Tongue (tissue), 2 donors: ENCODE data around the gene NOX3. TPM values are rescaled to one million over a fixed set of nuclear protein-coding genes. Genes with fewer than 3 reads are reported as not detected.

Experiments
- DNase-seq: peaks from one replicate; pipeline ENCODE4 v3.0.0-alpha.2; 2015
- total RNA-seq: library from RNA; depleted of rRNA; stranded (reverse); fragments of >200 nt; gene quantifications from one replicate; pipeline ENCODE4 v1.2.3, GENCODE V29; 2014

Gene NOX3
- total RNA-seq, 1 donor from 2014 or later, result not detected

DNA sequence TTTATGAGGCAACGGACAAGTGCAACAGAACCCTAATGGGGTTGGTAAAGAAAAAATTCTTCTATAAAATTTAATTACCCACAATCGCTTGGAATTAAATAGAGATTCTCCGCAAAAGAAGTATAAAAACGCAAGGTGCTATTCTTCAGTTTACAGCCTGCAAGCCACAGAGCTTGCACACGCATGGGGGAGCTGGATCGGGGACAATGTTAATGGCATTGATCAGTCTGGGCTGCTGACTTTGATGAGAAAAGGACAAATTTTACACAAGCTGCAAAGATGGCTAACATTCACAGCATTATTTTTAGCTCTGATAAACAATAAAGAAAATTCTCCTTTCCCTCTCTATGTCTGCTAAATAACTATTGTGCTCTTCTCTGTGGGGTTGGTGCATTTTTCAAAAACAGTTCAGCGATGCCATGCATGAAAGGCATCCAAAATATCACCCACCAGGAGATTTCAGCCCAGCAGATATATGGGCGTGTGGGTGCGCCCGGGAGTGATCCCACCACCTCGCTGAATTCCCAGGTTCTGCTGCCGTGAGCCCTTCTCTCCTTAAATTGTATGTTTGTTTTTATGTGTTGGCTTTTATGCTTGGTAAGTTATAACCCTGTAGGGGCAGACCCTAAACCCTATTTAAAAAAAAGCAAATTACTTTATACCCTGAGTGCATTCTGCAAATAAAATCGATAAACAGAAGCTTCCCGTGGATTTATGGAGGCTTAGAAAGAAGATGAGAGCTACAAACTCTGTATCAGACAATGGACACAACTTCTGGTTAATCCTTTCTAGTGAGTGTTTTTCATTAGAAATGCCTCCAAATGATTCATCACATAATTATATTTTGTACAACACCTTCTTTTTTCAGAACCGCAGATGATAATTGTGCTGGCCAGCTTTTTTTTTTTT, 55.6 kb downstream of the NOX3 start:
- DNase-seq, result no peak

- DNase-seq, result no peak
Observed at GRCh38 chr6:155399062-155399744, 56.4 kb downstream of the NOX3 start.

DNA sequence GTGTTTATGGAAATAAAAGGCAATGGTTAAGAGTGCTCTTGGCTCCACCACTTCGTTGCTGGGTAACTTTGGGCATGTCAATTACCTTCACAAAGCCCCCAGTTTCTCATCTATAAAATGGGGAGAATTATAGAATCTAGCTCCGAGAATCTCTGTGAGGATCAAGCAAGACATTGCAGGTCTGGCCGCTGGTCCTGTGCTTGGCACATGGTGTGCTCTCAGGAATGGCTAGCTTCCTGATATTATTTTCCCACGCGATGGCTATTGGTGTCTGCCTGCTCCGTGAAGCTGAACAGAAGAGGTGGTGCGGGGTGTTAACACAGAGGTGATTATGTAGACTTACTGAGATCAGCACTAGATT, 57.0 kb downstream of the NOX3 start:
- DNase-seq, result no peak

DNA sequence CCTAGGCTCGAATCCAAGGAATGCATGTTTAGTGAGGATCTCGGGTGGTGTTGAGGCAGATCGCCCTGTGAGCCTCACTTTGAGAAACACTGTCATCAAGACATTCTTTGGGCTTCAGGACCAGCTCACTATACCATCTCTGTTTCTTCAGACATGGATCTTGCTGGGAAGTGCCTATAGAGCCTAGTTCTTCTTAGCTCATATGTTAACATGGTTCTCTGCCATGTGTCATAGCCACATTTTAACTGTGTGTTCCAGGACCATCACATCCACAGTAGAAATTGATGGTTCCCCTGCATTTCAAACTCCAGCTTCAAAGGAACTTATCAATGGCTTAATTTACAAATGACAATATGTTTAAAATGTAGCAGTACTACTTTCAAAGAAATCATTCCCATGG, 57.4 kb downstream of the NOX3 start:
- no peak for DNase-seq

- DNase-seq, result no peak
Observed at GRCh38 chr6:155397172-155397705, 58.4 kb downstream of the NOX3 start.

DNA sequence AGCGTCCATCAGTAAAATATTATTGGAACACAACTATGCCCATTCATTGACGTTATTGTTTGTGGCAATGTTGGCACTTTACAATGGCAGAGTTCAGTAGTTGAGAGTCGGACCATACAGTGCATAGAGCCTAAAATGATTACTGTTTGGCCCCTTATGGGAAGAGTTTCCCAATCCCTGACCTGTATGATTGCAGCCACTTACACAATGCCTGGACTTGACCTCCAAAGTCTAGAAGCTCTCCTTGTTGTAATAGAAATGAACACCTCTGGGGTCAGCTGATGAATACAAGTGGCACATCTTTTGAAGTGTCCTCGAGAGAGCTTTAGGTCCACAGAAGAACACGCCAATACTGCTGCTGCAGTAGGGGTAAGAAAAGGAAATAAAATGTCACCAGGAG, 59.0 kb downstream of the NOX3 start:
- no peak for DNase-seq

DNA sequence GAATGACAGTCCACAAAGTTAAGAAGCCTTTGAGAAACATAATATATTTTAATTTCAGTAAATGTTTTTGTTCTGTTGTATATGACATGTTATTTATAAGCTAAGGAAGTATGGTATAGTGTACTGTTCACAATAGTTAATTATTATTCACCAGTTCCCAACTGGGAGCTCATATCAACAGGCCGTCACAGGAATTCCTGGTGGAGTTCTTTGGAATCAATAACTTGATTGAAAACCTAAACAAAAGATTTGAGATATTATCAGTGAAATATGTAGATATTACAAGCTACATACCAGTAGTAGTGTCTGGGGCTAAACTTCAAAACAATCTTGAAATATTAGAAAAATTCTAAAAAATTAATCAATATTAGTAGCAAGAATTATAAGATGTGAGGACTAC, 60.3 kb downstream of the NOX3 start:
- no peak for DNase-seq

GRCh38 chr6:155389130-155389529, 66.5 kb downstream of the NOX3 start:
- DNase-seq, result no peak

DNA sequence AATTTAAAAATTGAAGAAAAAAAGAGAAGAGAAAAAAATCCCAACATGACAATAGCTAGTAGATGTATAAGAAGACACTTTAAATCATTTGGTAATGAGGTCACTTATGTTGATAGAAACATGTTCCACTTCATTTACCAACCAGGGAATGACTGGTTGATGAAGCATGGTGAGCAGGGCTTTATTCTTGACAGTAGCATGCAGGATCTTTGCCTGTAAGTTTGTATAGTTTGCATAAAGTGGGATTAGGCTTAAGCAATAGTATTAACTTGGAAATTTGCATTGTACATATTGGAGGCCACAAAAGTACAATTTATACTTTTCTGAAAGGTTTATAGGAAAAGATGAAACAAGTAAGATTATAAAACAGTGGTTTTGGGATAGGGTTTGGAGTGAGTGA, 67.0 kb downstream of the NOX3 start:
- no peak for DNase-seq

DNA sequence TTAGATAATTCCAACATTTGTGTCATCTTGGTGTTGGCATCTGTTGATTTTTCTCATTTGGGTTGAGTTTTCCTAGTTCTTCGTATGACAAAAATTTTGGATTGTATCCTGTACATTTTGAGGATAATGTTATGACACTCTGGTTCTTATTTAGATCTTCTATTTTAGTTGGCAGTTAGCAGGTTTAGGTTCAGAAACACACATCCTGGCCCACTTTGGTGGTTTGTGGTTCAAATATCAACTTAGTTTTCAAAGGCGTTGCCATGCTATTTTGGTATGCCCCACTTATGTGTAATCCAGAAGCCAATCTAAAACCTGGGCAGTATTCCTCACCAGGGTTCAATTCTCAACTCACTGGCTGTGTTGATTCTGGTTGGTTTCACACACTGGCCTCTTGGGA, 68.2 kb downstream of the NOX3 start:
- DNase-seq, result no peak

- no peak for DNase-seq
Observed at GRCh38 chr6:155384321-155384952, 71.2 kb downstream of the NOX3 start.

- no peak for DNase-seq
Observed at GRCh38 chr6:155383913-155384312, 71.7 kb downstream of the NOX3 start.

DNA sequence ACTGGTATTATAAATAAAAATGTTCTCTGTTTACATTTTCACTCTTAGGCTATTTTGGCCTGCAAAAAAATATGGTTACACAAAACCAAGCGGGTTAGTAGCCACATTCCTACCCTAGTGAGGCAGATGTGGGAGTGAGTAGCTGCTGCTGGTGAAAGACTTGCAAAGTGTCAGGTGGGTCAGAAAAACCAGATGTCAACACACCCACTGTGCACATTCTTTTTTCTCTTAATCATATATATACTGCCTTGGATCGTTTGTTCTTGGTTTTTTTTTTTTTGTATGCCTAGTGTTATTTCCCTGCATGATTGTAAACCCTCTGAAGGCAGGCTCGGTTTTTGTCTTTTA, 73.3 kb downstream of the NOX3 start:
- no peak for DNase-seq

DNA sequence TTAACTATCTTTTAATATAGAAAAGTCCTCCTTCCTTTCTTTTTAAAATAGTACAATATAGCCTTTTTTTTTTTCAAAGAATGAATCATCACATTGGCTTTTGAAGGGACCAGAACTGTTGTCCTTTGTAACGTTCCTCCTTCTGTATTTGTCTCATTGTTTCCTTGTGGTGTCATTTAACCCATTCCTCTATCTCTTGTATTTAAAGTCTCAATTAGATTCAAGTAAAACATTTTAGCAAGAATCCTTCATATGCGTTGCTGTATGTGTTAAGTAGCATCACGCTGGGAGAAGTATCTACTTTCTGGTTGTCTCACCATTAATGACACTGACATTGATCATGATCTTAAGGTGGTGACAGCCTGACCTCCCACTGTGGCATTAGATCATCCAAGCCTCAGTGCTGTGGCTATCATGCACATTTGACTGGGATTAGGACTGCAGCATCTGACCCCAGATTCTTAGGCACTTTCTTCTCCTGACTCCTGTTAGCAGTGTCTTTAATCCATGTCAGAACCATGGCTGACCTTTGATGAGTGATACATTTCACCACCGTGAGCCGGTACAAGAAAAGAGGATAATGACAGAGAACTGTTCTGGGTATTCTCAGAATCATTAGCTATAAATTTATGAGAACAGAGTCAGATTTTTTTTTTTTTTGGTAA, 73.8 kb downstream of the NOX3 start:
- no peak for DNase-seq

DNA sequence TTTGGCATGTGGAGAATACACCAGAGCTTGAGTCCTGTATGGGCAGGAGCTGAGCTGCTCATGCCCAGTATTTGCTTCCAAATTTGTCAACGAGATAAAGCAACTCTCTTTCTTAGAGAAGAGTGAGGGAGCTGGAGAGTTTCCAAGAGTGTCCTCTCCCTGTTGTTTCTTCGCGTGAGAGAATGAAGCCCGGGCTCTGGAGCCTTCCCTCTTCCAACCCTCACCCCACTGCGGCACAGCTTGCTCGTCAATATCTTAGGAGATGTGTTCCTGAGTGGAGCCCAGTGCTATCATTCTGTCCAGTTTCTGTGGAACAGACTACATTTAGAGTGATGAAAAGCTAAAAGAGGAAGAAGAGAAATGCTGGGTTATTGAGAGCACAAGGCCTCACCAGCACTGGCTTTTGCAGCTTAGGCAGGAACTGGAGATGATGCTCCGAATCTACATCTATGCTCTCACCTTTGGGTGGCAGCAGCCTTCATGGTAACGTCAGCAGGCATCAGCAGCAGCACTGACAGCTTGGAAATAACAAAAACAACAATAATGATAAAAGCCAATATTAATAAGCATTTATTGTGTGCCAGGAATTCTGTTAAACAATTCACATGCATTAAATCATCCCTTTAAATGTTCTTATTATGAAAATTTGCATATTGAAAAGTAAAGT, 74.8 kb downstream of the NOX3 start:
- no peak for DNase-seq

DNA sequence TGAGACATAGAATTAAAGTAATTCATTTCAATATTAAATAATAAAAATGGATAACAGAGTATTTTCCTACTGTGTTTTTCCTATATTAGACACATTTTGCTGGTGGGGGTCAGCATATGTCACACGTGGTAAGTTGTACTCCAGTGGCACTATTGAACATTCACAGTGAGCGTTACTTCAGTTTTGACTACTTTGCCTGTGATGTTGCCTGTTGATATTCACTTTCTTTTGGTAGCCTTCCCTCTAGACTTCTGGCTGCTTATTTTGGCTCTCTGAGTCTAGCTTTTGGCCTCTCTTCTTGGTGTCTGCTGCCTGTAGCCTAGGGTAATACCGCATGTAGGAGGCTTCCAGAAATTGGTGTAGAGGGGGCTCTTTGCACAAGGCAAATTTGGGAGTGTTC, 76.9 kb downstream of the NOX3 start:
- no peak for DNase-seq

DNA sequence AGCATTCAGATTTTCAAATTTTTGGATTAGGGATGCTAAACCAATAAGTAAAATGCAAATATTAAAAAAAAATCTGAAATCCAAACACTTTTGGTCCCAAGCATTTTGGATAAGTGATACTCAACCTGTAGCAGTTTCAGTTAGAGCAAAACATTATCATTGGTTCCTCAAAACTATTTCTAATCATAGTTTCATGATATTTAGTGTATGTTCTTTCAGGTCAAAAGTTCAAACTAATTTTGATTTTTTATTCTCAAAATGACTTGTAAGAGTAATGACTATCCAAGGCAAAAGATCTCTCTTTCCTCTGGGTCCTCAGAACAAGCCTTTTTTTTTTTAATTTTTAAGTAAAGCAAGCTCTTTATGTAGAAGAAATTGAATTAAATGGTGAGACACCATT, 77.4 kb downstream of the NOX3 start:
- no peak for DNase-seq

DNA sequence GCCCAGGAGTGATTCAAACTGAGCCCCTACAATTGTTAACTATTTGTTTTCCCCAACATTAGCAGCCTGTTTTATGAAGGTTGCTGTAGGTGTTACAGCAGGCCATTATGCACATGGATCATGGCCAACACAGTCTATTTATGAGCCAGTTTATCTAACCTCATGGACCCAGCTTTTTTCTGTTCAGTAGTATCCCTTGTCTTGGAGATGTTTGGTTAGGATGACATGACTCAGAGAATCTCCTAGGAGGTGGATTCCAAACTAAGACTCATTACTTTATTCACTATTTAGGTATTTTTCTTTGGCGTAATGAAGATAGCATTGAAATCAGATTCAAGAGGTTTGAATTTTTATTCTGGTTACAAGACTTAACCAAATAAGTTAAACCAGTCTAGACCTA, 78.6 kb downstream of the NOX3 start:
- DNase-seq, result no peak

DNA sequence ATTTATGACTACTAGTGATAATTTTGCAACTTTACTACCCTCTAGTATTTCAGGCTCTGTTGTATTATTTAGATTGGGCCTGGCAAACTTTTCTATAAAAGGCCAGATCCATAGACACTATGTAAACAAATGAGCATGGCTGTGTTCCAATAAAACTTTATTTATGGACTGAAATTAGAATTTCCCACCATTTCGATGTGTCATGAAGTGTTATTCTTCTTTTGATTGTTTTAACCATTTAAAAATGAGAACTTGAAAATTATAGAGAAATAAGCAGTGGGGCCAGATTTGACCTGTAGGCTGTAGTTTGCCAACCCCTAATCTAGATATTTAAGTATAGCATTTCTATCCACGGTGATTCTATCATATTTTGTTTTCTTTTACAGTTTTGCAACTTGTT, 79.8 kb downstream of the NOX3 start:
- DNase-seq, result no peak

DNA sequence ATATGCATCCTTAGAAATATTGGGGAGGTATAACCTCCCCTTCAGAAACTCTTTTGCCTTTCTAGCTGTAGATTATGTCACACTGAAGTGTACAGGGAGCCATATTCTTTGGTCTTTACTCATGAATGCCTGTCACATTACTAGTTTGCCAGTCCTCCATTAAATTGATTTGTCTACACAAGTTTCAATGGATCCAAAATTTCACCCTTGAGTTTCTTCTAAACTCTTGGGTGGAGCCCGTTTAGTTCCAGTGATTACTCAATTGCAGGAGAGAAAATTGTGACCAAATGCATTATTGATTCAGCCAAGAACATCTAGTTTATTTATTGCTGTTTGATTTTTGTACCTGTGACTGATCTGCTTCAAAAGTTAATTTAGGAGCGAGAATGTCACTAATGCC, 81.0 kb downstream of the NOX3 start:
- DNase-seq, result no peak

- DNase-seq, result no peak
Observed at GRCh38 chr6:155373276-155373675, 82.4 kb downstream of the NOX3 start.

DNA sequence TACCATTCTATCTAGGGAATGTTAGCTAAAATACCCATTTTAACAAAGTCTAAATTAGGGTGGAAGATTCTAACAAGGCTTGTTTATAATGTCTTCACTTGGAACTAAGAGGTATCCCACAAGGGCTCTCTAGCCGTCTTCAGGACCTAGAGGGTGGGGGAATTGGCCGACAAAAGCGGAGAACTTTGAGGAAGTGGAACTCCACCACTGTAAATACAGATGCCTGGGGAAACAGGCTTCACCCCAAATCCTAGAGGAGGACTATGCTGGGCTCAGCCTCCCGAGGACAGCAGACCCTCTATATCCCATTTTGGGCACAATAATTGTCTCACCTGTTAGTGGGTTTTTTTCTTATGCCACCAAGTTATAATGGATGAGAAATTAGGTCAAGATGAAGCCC, 83.4 kb downstream of the NOX3 start:
- DNase-seq, result no peak
